Esophagus muscularis mucosa (tissue), 4 donors: Measurements from ENCODE around the gene KCNMB1.
A peak's percentile ranks its signal among the peaks of the same experiment; 100 is the strongest.

Experiments used
- CTCF ChIP-seq, 3 experiments: fragments of 200-600 bp in 2 of 3; fragments of 450-650 bp in 1 of 3; sonication (generic) in 2 of 3; IDR thresholded peaks; one replicate each; pipeline ENCODE4 v1.5.1; 2017 to 2019; ENCODE audit warnings: antibody characterized with exemption in 3 of 3, mild to moderate bottlenecking in 2 of 3, moderate library complexity in 1 of 3
- EP300 ChIP-seq: sonication (generic); formaldehyde crosslinking; IDR thresholded peaks from one replicate; pipeline ENCODE4 v1.6.1; 2017; ENCODE audit warnings: antibody characterized with exemption
- POLR2AphosphoS5 ChIP-seq, 2 donors: sonication (generic); formaldehyde crosslinking; IDR thresholded peaks; one replicate each; pipeline ENCODE4 v1.6.1; 2017; ENCODE audit warnings: antibody characterized with exemption in 2 of 2

GRCh38 chr5:170355601-170356098 lies 33.5 kb downstream of the KCNMB1 start:
- no peak for TF ChIP-seq EP300
- no peak for TF ChIP-seq CTCF (IDR thresholded peaks at IDR 0.05)
- TF ChIP-seq POLR2AphosphoS5 (IDR thresholded peaks at IDR 0.05), result peak in 1 of 2 donors; percentile 63
